ENCODE data around the gene C16orf92. TPM values are rescaled to one million over a fixed set of nuclear protein-coding genes. Genes with fewer than 3 reads are reported as not detected.
A peak's percentile ranks its signal among the peaks of the same experiment; 100 is the strongest.

The C16orf92 gene
- total and polyA plus RNA-seq, 2 of the 13 experiments (the other 11 are each of a cell fraction or from before 2014, with no cell fraction given): not detected

GRCh38 chr16:29982560-29983419 is 40.2 kb upstream of the C16orf92 start:
- TF ChIP-seq AGO2 (optimal IDR thresholded peaks at IDR 0.05; ENCODE audit: low read depth, low read length) (peak; percentile 48), RBFOX2 (IDR thresholded peaks at IDR 0.05; ENCODE audit: low read depth, low read length) (peak; percentile 31; the same call in 1 of the 2 replicates), ZNF879 (CRISPR knock-in tag; IDR thresholded peaks at IDR 0.05) (no peak)
- no TSS peak for BruUV-seq (replicated peaks)
- no peak overlapping the region for H2AFZ ChIP-seq (ENCODE audit: low read length)
- no peak for FAIRE-seq
- H3K9me3 ChIP-seq (ENCODE audit: low read length): no peaks in the 10 kb centered on the region
- no peaks in the 10 kb centered on the region for H3K79me2 ChIP-seq (ENCODE audit: insufficient read depth, low read length)
- no peak overlapping the region for H3K27ac ChIP-seq (ENCODE audit: extremely low read length, insufficient read depth, low read length)
- no peaks in the 10 kb centered on the region for H3K4me1 ChIP-seq (ENCODE audit: insufficient read depth, low read length)
- ChIA-PET CTCF (ENCODE audit: low intra/inter-chr PET ratio, low total read pairs) (no interaction called here), POLR2A (no interaction called here)
- whole genome bisulfite sequencing (ENCODE audit: low lambda C conversion rate): 97% methylated on average over 23 of the region's 24 CpGs
- H3K36me3 ChIP-seq (replicated peaks in 1 of 2; ENCODE audit: control insufficient read depth in 1 of 2, insufficient read depth in 2 of 2, low read length in 2 of 2): peaks cover 72 to 100% of the 10 kb centered on the region in 2 experiments
- no peaks in the 10 kb centered on the region for H4K20me1 ChIP-seq (ENCODE audit: insufficient read depth, low read length)
- H3K9ac ChIP-seq (ENCODE audit: insufficient read depth, low read depth, low read length): no peak overlapping the region
- no peak overlapping the region for H3K4me2 ChIP-seq (ENCODE audit: low read depth, low read length)
- in situ Hi-C loops (cut with HindIII; ENCODE audit: extremely low pct_ligation_motif_present, low pct_unique_long_range_greater_than_20kb) (no loop called here), intact Hi-C loops (cut with micrococcal nuclease; ENCODE audit: unreplicated experiment) (no loop called here)
- no peak for ATAC-seq
- no peak overlapping the region for H3K4me3 ChIP-seq (replicated peaks in 1 of 3; ENCODE audit: insufficient read depth in 1 of 3, low read depth in 2 of 3, low read length in 3 of 3)
- H3K27me3 ChIP-seq (ENCODE audit: control insufficient read depth in 1 of 2, insufficient read depth in 2 of 2, low read length in 2 of 2): no peaks in the 10 kb centered on the region
- no peak for DNase-seq (ENCODE audit: low spot score)

- intact Hi-C loops (cut with micrococcal nuclease; ENCODE audit: unreplicated experiment) (no loop called here), in situ Hi-C loops (cut with HindIII; ENCODE audit: extremely low pct_ligation_motif_present, low pct_unique_long_range_greater_than_20kb) (no loop called here)
- POLR2A ChIA-PET: no interaction called here
- H2AFZ ChIP-seq (ENCODE audit: low read length): no peak overlapping the region
- no peak overlapping the region for H3K27ac ChIP-seq (ENCODE audit: extremely low read length, insufficient read depth, low read length)
- FAIRE-seq (no peak), ATAC-seq (no peak), DNase-seq (ENCODE audit: low spot score) (no peak)
- no peak overlapping the region for H3K4me2 ChIP-seq (ENCODE audit: low read depth, low read length)
- H3K4me3 ChIP-seq (replicated peaks in 1 of 3; ENCODE audit: insufficient read depth in 1 of 3, low read depth in 2 of 3, low read length in 3 of 3): no peak overlapping the region
- peaks cover 71 to 100% of the 10 kb centered on the region in 2 experiments for H3K36me3 ChIP-seq (replicated peaks in 1 of 2; ENCODE audit: control insufficient read depth in 1 of 2, insufficient read depth in 2 of 2, low read length in 2 of 2)
- no peaks in the 10 kb centered on the region for H4K20me1 ChIP-seq (ENCODE audit: insufficient read depth, low read length)
- H3K9me3 ChIP-seq (ENCODE audit: low read length): no peaks in the 10 kb centered on the region
- no peaks in the 10 kb centered on the region for H3K79me2 ChIP-seq (ENCODE audit: insufficient read depth, low read length)
- WGBS (ENCODE audit: low lambda C conversion rate): 93% methylated on average over 11 of the region's 12 CpGs
- CTCF ChIA-PET (ENCODE audit: low intra/inter-chr PET ratio, low total read pairs): no interaction called here
- H3K9ac ChIP-seq (ENCODE audit: insufficient read depth, low read depth, low read length): no peak overlapping the region
- H3K4me1 ChIP-seq (ENCODE audit: insufficient read depth, low read length): no peaks in the 10 kb centered on the region
- H3K27me3 ChIP-seq (ENCODE audit: control insufficient read depth in 1 of 2, insufficient read depth in 2 of 2, low read length in 2 of 2): no peaks in the 10 kb centered on the region
- BruUV-seq (replicated peaks): no TSS peak
- no peak for TF ChIP-seq NR1H2 (CRISPR knock-in tag; IDR thresholded peaks at IDR 0.05; ENCODE audit: borderline replicate concordance, low read depth)
- TF ChIP-seq ZMYM2 (CRISPR knock-in tag; IDR thresholded peaks at IDR 0.05): no peak
- TF ChIP-seq ZNF460 (CRISPR knock-in tag; IDR thresholded peaks at IDR 0.05; ENCODE audit: borderline replicate concordance): no peak
- TF ChIP-seq MATR3 (CRISPR knock-in tag; IDR thresholded peaks at IDR 0.05): no peak
- TF ChIP-seq MBD4 (IDR thresholded peaks at IDR 0.05; ENCODE audit: borderline replicate concordance, low read length): no peak
- no peak for TF ChIP-seq ZFX (CRISPR knock-in tag; IDR thresholded peaks at IDR 0.05; ENCODE audit: low read depth)
- no peak for TF ChIP-seq SSRP1 (CRISPR knock-in tag; IDR thresholded peaks at IDR 0.05)
- TF ChIP-seq ATRX (CRISPR knock-in tag; IDR thresholded peaks at IDR 0.05; ENCODE audit: borderline replicate concordance): no peak
- no peak for TF ChIP-seq THAP9 (CRISPR knock-in tag; IDR thresholded peaks at IDR 0.05; ENCODE audit: borderline replicate concordance)
- no peak for TF ChIP-seq JARID2 (CRISPR knock-in tag; IDR thresholded peaks at IDR 0.05; ENCODE audit: insufficient replicate concordance)
- no peak for TF ChIP-seq SP4 (CRISPR knock-in tag; IDR thresholded peaks at IDR 0.05)
Observed at GRCh38 chr16:29983420-29984136, 39.4 kb upstream of the C16orf92 start.
